Neural progenitor cell (in vitro differentiated cells): ENCODE data around the gene PARD3B. TPM values are rescaled to one million over a fixed set of nuclear protein-coding genes. Genes with fewer than 3 reads are reported as not detected.

Source experiments
- DNase-seq: peaks from one replicate; pipeline ENCODE4 v3.0.0-alpha.2; 2016; ENCODE audit warnings: low spot score
- H2AFZ ChIP-seq: fragments of 200-600 bp; sonication (generic); replicated peaks from 2 replicates; pipeline ENCODE4 v1.6.1; 2016; ENCODE audit warnings: antibody characterized with exemption
- H3F3A ChIP-seq: fragments of 200-600 bp; sonication (generic); 2 replicates; pipeline ENCODE4 v1.6.1; 2016; ENCODE audit warnings: antibody characterized with exemption, low read depth
- H3K27ac ChIP-seq: fragments of 200-600 bp; sonication (generic); 2 replicates; pipeline ENCODE4 v1.5.1; 2016; ENCODE audit warnings: mild to moderate bottlenecking
- H3K27me3 ChIP-seq: fragments of 200-600 bp; sonication (generic); 2 replicates; pipeline ENCODE4 v1.6.1; 2016; ENCODE audit warnings: mild to moderate bottlenecking, moderate library complexity
- H3K36me3 ChIP-seq: fragments of 200-600 bp; sonication (generic); 2 replicates; pipeline ENCODE4 v1.5.1; 2016
- H3K4me1 ChIP-seq: fragments of 200-600 bp; sonication (generic); 2 replicates; pipeline ENCODE4 v1.6.1; 2016; ENCODE audit warnings: mixed run types
- H3K4me2 ChIP-seq: fragments of 200-600 bp; sonication (generic); 2 replicates; pipeline ENCODE4 v1.6.1; 2016
- H3K4me3 ChIP-seq: fragments of 200-600 bp; sonication (generic); 2 replicates; pipeline ENCODE4 v1.5.1; 2016
- H3K79me2 ChIP-seq: fragments of 200-600 bp; sonication (generic); 2 replicates; pipeline ENCODE4 v1.6.1; 2016; ENCODE audit warnings: low read depth
- H3K9ac ChIP-seq: fragments of 200-600 bp; sonication (generic); 2 replicates; pipeline ENCODE4 v1.6.1; 2016
- H3K9me3 ChIP-seq: fragments of 200-600 bp; sonication (generic); 2 replicates; pipeline ENCODE4 v1.5.1; 2016; ENCODE audit warnings: low read depth
- H4K20me1 ChIP-seq: fragments of 200-600 bp; sonication (generic); 2 replicates; pipeline ENCODE4 v1.6.1; 2016; ENCODE audit warnings: low read depth
- H3K27ac Mint-ChIP-seq: 3 replicates; pipeline ENCODE4 v1.8.0; 2021; ENCODE audit warnings: mixed read lengths
- H3K27me3 Mint-ChIP-seq: 2 replicates; pipeline ENCODE4 v1.8.0; 2022; ENCODE audit warnings: low read depth, mild to moderate bottlenecking, inconsistent platforms, moderate library complexity, mixed read lengths; ENCODE audit not compliant: insufficient read depth
- H3K36me3 Mint-ChIP-seq: 3 replicates; pipeline ENCODE4 v1.8.0; 2021; ENCODE audit warnings: mixed read lengths
- H3K4me1 Mint-ChIP-seq: 3 replicates; pipeline ENCODE4 v1.8.0; 2021; ENCODE audit warnings: mixed read lengths
- H3K4me3 Mint-ChIP-seq: 3 replicates; pipeline ENCODE4 v1.8.0; 2021; ENCODE audit warnings: mild to moderate bottlenecking, moderate library complexity, mixed read lengths
- H3K9me3 Mint-ChIP-seq: 3 replicates; pipeline ENCODE4 v1.8.0; 2020; ENCODE audit warnings: mixed read lengths
- CTCF ChIP-seq: fragments of 200-600 bp; sonication (generic); IDR thresholded peaks from 2 replicates; pipeline ENCODE4 v1.5.1; 2017; ENCODE audit warnings: antibody characterized with exemption, mild to moderate bottlenecking
- EZH2 ChIP-seq: fragments of 200-600 bp; sonication (generic); IDR thresholded peaks from 2 replicates; pipeline ENCODE4 v1.6.1; 2017; ENCODE audit warnings: antibody characterized with exemption, mild to moderate bottlenecking, moderate library complexity
- EZH2phosphoT487 ChIP-seq: fragments of 200-600 bp; sonication (generic); IDR thresholded peaks from 2 replicates; pipeline ENCODE4 v1.6.1; 2017; ENCODE audit warnings: antibody characterized with exemption
- total RNA-seq: library from RNA; depleted of rRNA; stranded (reverse); fragments of >200 nt; gene quantifications from 2 replicates; pipeline ENCODE4 v1.2.3, GENCODE V29; 2015; ENCODE audit warnings: low replicate concordance

The PARD3B gene
- total RNA-seq, 1 donor from 2014 or later, result 8.4 TPM

GRCh38 chr2:205014201-205014600 is 468.9 kb downstream of the PARD3B start:
- Mint-ChIP-seq H3K27ac (no peak overlapping the region), H3K4me3 (no peak overlapping the region), H3K9me3 (no peaks in the 10 kb centered on the region), H3K36me3 (no peaks in the 10 kb centered on the region), H3K4me1 (peaks cover 13% of the 10 kb centered on the region), H3K27me3 (no peaks in the 10 kb centered on the region)
- no peaks in the 10 kb centered on the region for H3K4me1 ChIP-seq
- H3K4me3 ChIP-seq, result no peak overlapping the region
- H3K79me2 ChIP-seq, result no peaks in the 10 kb centered on the region
- no peak overlapping the region for H2AFZ ChIP-seq
- H3K36me3 ChIP-seq, result no peaks in the 10 kb centered on the region
- H3K9ac ChIP-seq, result no peak overlapping the region
- no peaks in the 10 kb centered on the region for H4K20me1 ChIP-seq
- no peaks in the 10 kb centered on the region for H3K9me3 ChIP-seq
- no peak for DNase-seq
- TF ChIP-seq EZH2 (no peak), CTCF (no peak), EZH2phosphoT487 (no peak)
- no peaks in the 10 kb centered on the region for H3K27me3 ChIP-seq
- H3K27ac ChIP-seq, result no peak overlapping the region
- no peaks in the 10 kb centered on the region for H3F3A ChIP-seq
- no peak overlapping the region for H3K4me2 ChIP-seq

GRCh38 chr2:205017381-205017780 is 472.1 kb downstream of the PARD3B start:
- Mint-ChIP-seq H3K27ac (no peak overlapping the region), H3K27me3 (no peaks in the 10 kb centered on the region), H3K4me3 (no peak overlapping the region), H3K9me3 (no peaks in the 10 kb centered on the region), H3K4me1 (peaks cover 12% of the 10 kb centered on the region), H3K36me3 (no peaks in the 10 kb centered on the region)
- Histone ChIP-seq H4K20me1 (no peaks in the 10 kb centered on the region), H3K36me3 (no peaks in the 10 kb centered on the region), H3K9me3 (no peaks in the 10 kb centered on the region), H3K4me2 (no peak overlapping the region), H2AFZ (no peak overlapping the region), H3F3A (no peaks in the 10 kb centered on the region), H3K79me2 (no peaks in the 10 kb centered on the region), H3K9ac (no peak overlapping the region), H3K27me3 (no peaks in the 10 kb centered on the region), H3K4me1 (no peaks in the 10 kb centered on the region), H3K27ac (no peak overlapping the region), H3K4me3 (no peak overlapping the region)
- DNase-seq, result no peak
- TF ChIP-seq EZH2phosphoT487 (no peak), EZH2 (no peak), CTCF (no peak)

- Histone ChIP-seq H3K4me2 (no peak overlapping the region), H4K20me1 (no peaks in the 10 kb centered on the region)
- peaks cover 14% of the 10 kb centered on the region for H3K4me1 Mint-ChIP-seq
Measured at GRCh38 chr2:205017912-205018311, 472.6 kb downstream of the PARD3B start.

More at GRCh38 chr2:205017912-205018311, 472.6 kb downstream of the PARD3B start:
- H3K27ac ChIP-seq, result no peak overlapping the region
- H3K27me3 ChIP-seq, result no peaks in the 10 kb centered on the region
- H3K79me2 ChIP-seq, result no peaks in the 10 kb centered on the region
- H3K27ac Mint-ChIP-seq, result no peak overlapping the region
- H3F3A ChIP-seq, result no peaks in the 10 kb centered on the region
- no peak overlapping the region for H3K9ac ChIP-seq
- no peaks in the 10 kb centered on the region for H3K27me3 Mint-ChIP-seq
- no peaks in the 10 kb centered on the region for H3K36me3 Mint-ChIP-seq
- H3K4me3 Mint-ChIP-seq, result no peak overlapping the region
- DNase-seq, result no peak
- H3K9me3 ChIP-seq, result no peaks in the 10 kb centered on the region
- no peak overlapping the region for H2AFZ ChIP-seq
- no peak for TF ChIP-seq CTCF
- TF ChIP-seq EZH2phosphoT487, result no peak
- no peak for TF ChIP-seq EZH2
- H3K4me3 ChIP-seq, result no peak overlapping the region
- H3K36me3 ChIP-seq, result no peaks in the 10 kb centered on the region
- H3K4me1 ChIP-seq, result no peaks in the 10 kb centered on the region
- no peaks in the 10 kb centered on the region for H3K9me3 Mint-ChIP-seq
